ENCODE data around the gene ARHGEF11.
"Not testable (repeated sequence)": the region's sequence is repeated elsewhere in the genome, so short reads cannot be mapped to it uniquely, and the experiment has no call there.

Gene ARHGEF11, protein sequence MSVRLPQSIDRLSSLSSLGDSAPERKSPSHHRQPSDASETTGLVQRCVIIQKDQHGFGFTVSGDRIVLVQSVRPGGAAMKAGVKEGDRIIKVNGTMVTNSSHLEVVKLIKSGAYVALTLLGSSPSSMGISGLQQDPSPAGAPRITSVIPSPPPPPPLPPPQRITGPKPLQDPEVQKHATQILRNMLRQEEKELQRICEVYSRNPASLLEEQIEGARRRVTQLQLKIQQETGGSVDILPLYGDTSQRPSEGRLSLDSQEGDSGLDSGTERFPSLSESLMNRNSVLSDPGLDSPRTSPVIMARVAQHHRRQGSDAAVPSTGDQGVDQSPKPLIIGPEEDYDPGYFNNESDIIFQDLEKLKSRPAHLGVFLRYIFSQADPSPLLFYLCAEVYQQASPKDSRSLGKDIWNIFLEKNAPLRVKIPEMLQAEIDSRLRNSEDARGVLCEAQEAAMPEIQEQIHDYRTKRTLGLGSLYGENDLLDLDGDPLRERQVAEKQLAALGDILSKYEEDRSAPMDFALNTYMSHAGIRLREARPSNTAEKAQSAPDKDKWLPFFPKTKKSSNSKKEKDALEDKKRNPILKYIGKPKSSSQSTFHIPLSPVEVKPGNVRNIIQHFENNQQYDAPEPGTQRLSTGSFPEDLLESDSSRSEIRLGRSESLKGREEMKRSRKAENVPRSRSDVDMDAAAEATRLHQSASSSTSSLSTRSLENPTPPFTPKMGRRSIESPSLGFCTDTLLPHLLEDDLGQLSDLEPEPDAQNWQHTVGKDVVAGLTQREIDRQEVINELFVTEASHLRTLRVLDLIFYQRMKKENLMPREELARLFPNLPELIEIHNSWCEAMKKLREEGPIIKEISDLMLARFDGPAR (N-terminal part only)

DNA sequence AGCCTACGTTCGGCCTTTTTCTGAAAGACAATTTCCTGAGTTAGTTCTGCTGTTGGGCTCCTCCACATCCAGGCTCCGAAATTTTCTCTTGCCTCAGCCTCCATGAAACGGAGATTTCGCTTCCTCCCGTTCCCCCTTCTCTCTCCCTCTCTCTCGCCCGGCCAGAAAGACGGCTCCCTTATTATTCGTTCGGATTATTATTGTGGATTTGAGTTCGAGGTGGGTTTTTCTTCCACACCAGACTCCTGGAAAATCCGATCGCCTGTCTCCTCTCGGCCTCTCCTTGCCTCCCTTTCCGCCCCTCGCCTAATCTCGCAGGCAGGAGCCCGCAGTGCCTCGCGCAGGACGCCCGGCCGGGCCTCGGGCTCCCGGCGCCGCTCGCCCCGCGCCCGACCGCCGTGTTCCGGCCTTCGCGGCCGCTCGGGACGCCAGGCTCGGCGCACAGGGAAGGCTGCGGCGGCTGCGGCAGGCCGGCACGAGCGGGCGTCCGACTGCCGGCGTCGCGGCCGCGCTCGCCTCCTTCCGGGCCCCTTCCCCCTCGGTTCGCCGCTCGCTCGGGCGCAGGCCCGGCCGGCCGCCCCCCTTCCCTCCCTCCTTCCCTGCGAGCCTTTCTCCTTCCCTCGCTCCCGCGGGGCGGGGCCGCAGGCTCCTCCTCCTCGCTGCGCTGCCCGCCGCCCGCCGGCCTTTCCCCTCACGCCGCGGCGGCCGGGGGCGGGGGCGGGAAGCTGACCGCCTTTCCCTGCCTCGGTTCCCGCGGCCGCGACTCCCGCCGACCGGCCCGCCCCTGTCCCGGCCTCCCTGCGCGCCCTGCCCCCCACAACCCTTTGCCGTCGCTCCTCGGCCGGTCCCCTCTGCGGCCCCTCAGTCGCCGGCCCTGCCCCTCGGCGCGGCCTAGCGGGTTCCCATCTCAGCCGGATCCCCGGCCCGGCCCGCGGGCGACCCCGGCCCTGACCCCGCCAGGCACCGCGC, at the start of gene ARHGEF11:
ARHGEF11 (minus strand) TSS at position 493 of the 969 bp plus-strand sequence. CDS start 1,412 bp downstream, outside the sequence.
- DNase-seq: peak; percentile 94

- DNase-seq: no peak
These were observed 49.5 kb upstream of the ARHGEF11 start for GRCh38 chr1:157095091-157095490.

GRCh38 chr1:157092831-157093230, 47.3 kb upstream of the ARHGEF11 start:
- no peak for DNase-seq

DNA sequence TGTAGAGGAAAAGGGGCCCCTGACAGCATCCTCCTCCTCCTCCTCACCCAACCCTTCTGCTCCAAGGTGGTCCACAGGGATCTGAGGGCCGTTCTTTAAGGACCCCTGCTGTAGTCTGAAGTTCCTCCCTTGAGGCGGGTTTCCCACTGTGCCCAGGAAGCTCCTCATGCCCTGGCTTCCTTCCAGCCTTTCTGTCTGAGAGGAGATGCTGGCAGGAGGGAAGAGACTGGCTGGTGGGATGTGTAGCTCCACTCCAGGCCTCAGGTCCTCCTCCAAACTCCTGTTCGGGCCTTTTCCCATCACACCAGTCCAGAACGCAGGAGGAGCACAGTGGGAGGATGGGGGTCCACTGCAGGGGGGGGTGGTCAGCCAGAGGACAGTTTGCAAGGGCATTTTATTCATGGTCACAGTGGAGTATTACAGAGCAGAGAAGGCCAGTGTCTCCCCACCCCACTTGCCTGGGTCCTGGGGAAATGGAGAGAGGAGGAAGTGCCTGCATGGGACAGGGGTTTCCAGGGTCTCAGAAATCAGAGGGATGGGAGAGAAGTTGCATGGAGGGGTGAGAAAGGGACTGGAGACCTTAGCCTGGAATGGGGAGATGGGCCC, 46.2 kb upstream of the ARHGEF11 start:
- DNase-seq: no peak

GRCh38 chr1:157091186-157091585, 45.6 kb upstream of the ARHGEF11 start:
- peak; percentile 20 for DNase-seq

GRCh38 chr1:157090771-157091170, 45.2 kb upstream of the ARHGEF11 start:
- no peak for DNase-seq

- DNase-seq: peak; percentile 95
These were observed 44.7 kb upstream of the ARHGEF11 start for GRCh38 chr1:157090196-157090647.

DNA sequence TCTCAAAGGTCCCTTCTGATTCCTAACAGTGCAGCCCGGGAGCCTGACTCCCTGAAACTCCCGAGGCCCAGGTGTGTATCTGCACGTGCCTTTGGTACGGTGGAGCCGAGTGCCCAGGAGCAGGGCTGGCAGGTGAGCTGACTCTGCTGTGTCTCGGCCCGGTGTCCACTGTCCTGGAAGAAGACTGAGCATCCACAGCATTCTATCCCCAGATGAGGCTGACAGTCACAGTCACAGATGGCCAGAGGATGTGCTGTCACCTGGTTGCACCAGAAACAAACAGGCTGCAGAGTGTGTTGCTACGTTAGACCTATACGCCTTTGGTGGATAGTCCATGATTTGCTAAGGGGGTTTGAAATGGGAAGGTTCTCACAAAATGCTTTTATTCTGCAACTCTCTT, 44.2 kb upstream of the ARHGEF11 start:
- no peak for DNase-seq

DNA sequence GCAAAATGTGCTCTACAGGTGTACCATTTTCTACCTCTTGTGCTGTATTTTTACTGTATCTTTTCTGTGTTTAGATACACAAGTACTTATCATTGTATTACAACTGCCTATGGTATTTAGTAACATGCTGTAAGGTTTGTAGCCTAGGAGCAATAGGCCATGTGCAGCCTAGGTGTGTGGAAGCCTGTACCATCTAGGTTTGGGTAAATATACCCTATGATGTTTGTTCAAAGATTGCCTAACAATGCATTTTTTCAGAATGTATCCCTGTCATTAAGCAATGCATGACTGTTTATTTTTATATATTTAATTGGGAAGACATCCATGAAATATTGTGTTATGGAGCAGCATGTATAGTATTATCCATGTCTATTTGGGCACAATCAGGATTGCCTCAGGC, 43.1 kb upstream of the ARHGEF11 start:
- no peak for DNase-seq

DNA sequence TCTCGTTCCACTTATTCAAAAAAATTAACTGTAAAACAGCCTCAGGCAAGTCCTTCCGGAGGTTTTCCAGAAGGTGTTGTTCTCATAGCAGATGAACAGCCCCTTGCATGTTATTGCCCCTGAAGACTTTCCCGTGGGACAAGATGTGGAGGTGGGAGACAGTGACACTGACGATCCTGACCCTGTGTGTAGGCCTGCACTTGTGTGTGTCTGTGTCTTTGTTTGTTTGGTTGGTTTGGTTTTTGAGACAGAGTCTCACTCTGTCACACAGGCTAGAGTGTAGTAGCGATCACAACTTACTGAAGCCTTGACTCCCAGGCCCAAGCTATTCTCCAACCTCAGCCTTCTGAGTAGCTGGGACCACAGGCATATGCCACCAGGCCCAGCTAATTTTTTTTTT, 41.5 kb upstream of the ARHGEF11 start:
- no peak for DNase-seq

GRCh38 chr1:157086299-157086698, 40.8 kb upstream of the ARHGEF11 start:
- no peak for DNase-seq

GRCh38 chr1:157085421-157085820, 39.9 kb upstream of the ARHGEF11 start:
- DNase-seq: no peak

DNA sequence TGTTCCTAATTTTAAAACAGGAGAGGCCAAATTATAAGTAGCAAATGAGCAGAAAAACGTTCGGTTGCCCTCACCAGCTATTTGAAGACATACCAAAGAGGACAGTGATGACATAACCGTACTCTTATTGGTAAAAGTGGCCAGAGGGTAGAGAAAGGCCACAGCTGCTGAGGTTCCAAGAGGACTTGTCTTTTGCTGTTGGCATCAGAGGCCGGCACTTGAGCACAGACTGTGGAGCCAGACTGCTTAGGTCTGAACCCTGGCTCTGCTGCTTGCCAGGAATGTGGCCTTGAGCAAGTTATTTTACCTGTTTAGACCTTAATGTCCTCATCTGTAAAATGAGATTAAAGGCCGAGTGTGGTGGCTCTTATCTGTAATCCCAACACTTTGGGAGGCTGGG, 39.2 kb upstream of the ARHGEF11 start:
- no peak for DNase-seq

DNA sequence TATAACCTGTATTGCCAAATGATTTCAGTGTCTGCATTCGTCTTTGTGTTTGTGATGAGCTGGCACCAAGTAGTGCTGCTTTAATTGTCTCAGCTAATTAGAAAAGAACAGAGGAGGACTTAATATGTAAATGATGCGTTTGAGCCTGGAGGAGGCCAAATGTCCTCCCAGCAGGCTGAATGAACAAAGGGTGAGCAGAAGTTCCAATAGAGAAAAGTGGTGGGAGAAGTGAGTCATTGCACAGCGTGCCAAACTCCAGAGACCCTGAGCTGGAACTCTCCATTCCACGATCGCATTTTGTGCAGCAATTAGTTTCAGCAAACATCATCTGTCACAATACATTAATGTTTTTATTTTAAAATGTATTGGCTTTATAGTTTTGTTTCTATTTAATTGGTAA, 36.2 kb upstream of the ARHGEF11 start:
- no peak for DNase-seq

DNA sequence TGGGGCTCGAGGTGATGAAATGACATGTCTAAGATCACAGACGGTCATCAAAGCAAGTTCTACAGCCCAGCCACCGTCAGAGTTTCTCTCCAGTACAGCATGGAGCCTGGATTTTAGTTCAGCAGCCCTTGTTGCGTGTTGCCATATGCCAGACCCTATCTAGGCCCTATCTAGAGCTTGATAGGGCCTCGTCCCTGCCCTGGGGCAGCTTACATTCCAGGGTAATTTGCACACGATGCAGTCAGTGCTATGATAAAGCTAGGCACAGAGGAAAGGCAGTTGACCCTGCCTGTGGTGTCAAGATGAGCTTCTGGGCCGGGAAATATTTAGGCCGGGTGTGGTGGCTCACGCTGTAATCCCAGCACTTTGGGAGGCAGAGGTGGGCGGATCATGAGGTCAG, 35.2 kb upstream of the ARHGEF11 start:
- no peak for DNase-seq

GRCh38 chr1:157077394-157077793, 31.9 kb upstream of the ARHGEF11 start:
- no peak for DNase-seq

DNA sequence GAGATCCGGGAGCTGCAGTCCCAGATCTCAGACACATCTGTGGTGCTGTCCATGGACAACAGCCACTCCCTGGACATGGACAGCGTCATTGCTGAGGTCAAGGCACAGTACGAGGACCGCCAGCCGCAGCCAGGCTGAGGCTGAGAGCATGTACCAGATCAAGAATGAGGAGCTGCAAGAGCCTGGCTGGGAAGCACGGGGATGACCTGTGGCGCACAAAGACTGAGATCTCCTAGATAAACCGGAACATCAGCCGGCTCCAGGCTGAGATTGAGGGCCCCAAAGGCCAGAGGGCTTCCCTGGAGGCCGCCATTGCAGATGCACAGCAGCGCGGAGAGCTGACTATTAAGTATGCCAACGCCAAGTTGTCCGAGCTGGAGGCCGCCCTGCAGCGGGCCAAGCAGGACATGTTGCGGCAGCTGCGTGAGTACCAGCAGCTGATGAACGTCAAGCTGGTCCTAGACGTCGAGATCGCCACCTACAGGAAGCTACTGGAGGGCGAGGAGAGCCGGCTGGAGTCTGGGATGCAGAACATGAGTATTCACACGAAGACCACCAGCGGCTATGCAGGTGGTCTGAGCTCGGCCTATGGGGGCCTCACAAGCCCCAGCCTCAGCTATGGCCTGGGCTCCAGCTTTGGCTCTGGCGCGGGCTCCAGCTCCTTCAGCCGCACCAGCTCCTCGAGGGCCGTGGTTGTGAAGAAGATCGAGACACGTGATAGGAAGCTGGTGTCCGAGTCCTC, 28.6 kb upstream of the ARHGEF11 start:
- DNase-seq: peak; percentile 91

DNA sequence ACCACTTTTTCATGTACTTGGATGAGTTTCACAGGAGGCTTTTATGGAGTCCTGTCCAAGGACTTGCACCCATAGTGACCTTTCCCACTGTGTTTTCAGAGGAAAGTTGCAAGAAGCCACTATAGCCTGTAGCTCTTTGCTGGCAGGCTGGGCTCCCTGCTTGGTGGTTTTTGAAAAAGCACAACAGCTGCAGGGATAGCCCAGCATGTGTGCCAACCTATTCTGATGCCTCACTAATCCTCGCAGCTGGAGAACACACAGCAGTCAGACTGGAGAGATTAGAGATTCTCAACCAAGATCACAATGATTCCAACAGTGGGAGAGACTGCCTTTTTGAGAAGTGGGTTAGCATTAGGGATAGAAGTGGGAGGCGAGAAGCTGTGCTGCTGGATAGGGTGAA, 24.1 kb upstream of the ARHGEF11 start:
- peak; percentile 59 for DNase-seq

- DNase-seq: not testable (repeated sequence)
These were observed 13.7 kb upstream of the ARHGEF11 start for GRCh38 chr1:157059241-157059640.

- DNase-seq: no peak
These were observed 10.7 kb upstream of the ARHGEF11 start for GRCh38 chr1:157056269-157056668.

GRCh38 chr1:157055729-157056128, 10.2 kb upstream of the ARHGEF11 start:
- not testable (repeated sequence) for DNase-seq
